ENCODE results near the gene CLIP1. TPM values are rescaled to one million over a fixed set of nuclear protein-coding genes. Genes with fewer than 3 reads are reported as not detected.
"Not testable (repeated sequence)": the region's sequence is repeated elsewhere in the genome, so short reads cannot be mapped to it uniquely, and the experiment has no call there.

CLIP1 gene
- total RNA-seq, 2 donors from 2014 or later = 72.4 to 81.1 TPM

- ATAC-seq (no peak), DNase-seq (no peak)
- peaks cover 13% of the 10 kb centered on the region for H3K36me3 Mint-ChIP-seq (ENCODE audit: low read depth)
- no peaks in the 10 kb centered on the region for H3K4me1 Mint-ChIP-seq
- no peak overlapping the region for H3K4me3 Mint-ChIP-seq
- H3K27ac Mint-ChIP-seq = no peak overlapping the region
- no peaks in the 10 kb centered on the region for H3K9me3 ChIP-seq (ENCODE audit: control insufficient read depth, low read length, poor library complexity, severe bottlenecking)
- H3K27me3 Mint-ChIP-seq = no peaks in the 10 kb centered on the region
Measured at GRCh38 chr12:122297494-122297893, 125.0 kb downstream of the CLIP1 start.

DNA sequence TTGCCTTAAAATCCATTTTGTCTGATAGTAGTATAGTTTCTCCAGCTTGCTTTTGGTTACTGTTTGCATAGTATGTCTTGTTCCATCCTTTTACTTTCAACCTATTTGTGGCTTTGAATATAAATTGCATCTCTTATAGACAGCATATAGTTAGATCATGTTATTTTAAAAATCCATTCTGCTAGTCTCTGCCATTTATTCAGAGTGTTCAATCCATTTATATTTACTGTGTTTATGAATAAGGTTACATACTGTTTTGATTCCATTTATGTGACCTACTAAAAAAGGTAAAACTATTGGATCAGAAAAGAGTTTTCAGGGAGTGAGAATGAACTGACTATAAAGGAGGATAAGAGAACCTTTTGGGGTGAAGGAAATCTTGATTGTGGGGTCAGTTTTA lies 126.6 kb downstream of the CLIP1 start:
- no peak overlapping the region for H3K4me3 Mint-ChIP-seq
- H3K27ac Mint-ChIP-seq = peak overlapping the region; percentile 59
- no peaks in the 10 kb centered on the region for H3K9me3 ChIP-seq (ENCODE audit: control insufficient read depth, low read length, poor library complexity, severe bottlenecking)
- H3K36me3 Mint-ChIP-seq (ENCODE audit: low read depth) = peaks cover 10% of the 10 kb centered on the region
- DNase-seq = no peak
- H3K4me1 Mint-ChIP-seq = no peaks in the 10 kb centered on the region
- no peaks in the 10 kb centered on the region for H3K27me3 Mint-ChIP-seq
- no peak for ATAC-seq

DNA sequence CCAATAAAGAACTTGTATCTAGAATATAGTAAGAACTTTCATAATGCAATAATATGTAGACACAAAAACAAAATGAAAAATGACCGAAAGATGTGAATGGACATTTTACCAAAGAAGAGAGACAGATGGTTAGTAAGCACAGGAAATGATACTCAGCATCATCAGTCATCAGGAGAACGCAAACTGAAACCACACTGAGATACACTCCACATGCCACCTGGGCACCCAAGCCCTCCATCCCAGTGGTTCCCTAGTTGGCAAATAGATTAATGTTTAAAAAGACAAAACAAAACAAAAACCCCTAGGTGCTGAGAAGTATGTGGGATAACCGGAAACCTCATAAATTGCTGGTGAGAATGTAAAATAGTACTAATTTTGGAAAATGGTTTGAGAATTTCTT lies 129.4 kb downstream of the CLIP1 start:
- peak overlapping the region; percentile 72 for H3K27ac Mint-ChIP-seq
- no peak overlapping the region for H3K4me3 Mint-ChIP-seq
- DNase-seq (no peak), ATAC-seq (no peak)
- no peaks in the 10 kb centered on the region for H3K9me3 ChIP-seq (ENCODE audit: control insufficient read depth, low read length, poor library complexity, severe bottlenecking)
- H3K27me3 Mint-ChIP-seq = no peaks in the 10 kb centered on the region
- H3K4me1 Mint-ChIP-seq = no peaks in the 10 kb centered on the region
- H3K36me3 Mint-ChIP-seq (ENCODE audit: low read depth) = peaks cover 8% of the 10 kb centered on the region

DNA sequence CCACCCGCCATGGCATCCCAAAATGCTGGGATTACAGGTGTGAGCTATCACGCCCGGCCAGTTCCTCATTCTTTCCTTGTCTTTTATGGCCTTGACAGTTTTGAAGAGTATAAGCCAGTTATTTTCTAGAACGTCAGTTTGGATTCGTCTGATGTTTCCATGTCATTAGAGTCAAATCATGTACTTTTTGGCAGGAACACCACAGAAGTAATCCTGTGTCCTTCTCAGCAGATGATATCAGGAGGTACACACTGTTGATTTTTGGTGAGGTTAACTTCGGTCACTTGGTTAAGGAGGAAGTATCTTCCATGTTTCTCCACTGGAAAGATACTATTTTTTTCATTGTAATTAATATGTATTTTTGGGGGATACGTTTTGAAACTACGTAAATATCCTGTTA lies 131.0 kb downstream of the CLIP1 start:
- H3K4me3 Mint-ChIP-seq = no peak overlapping the region
- H3K27me3 Mint-ChIP-seq = no peaks in the 10 kb centered on the region
- H3K36me3 Mint-ChIP-seq (ENCODE audit: low read depth) = peaks cover 6% of the 10 kb centered on the region
- DNase-seq (no peak), ATAC-seq (no peak)
- no peaks in the 10 kb centered on the region for H3K9me3 ChIP-seq (ENCODE audit: control insufficient read depth, low read length, poor library complexity, severe bottlenecking)
- H3K4me1 Mint-ChIP-seq = no peaks in the 10 kb centered on the region
- H3K27ac Mint-ChIP-seq = no peak overlapping the region

DNA sequence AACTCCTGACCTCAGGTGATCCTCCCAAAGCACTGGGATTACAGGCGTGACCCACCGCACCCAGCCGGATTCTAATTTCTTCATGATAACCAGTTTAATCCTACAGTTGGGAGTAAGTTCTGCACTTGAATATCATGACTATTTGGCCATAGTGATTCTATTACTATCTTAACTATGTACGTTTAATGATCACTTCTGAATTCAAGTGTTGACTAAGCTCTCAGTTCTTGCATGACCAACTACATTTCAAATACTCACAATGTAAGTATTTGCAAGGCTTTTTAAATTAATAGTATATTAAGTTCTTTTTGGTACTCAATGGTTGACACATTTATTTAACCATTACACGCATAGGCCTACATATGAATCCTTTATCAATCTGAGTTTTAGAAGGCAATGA lies 138.8 kb downstream of the CLIP1 start:
- Mint-ChIP-seq H3K4me3 (no peak overlapping the region), H3K36me3 (ENCODE audit: low read depth) (peaks cover 4% of the 10 kb centered on the region), H3K27me3 (no peaks in the 10 kb centered on the region), H3K4me1 (no peaks in the 10 kb centered on the region), H3K27ac (no peak overlapping the region)
- ATAC-seq (no peak), DNase-seq (no peak)
- no peaks in the 10 kb centered on the region for H3K9me3 ChIP-seq (ENCODE audit: control insufficient read depth, low read length, poor library complexity, severe bottlenecking)

DNA sequence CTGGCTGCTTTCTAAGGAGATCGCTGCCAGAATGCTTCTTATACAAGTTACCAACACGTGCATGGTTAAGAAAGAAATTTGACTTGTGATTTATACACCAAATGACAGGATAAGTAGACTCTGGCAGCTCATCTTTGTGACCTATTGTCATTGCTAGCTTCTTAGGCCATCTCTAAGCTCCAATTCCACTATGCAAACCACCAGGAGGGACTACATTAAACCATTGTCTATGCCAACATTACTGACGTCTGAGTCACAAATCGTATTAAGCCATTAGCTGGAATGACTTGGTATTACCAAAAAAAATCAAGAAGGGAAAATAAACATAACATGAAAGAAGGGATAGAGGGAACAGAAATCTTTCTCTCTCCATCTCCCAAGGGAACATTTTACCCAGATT lies 140.4 kb downstream of the CLIP1 start:
- ATAC-seq = no peak
- Mint-ChIP-seq H3K4me1 (no peaks in the 10 kb centered on the region), H3K4me3 (no peak overlapping the region), H3K27me3 (no peaks in the 10 kb centered on the region), H3K27ac (peak overlapping the region; percentile 54), H3K36me3 (ENCODE audit: low read depth) (peaks cover 4% of the 10 kb centered on the region)
- H3K9me3 ChIP-seq (ENCODE audit: control insufficient read depth, low read length, poor library complexity, severe bottlenecking) = no peaks in the 10 kb centered on the region
- no peak for DNase-seq

DNA sequence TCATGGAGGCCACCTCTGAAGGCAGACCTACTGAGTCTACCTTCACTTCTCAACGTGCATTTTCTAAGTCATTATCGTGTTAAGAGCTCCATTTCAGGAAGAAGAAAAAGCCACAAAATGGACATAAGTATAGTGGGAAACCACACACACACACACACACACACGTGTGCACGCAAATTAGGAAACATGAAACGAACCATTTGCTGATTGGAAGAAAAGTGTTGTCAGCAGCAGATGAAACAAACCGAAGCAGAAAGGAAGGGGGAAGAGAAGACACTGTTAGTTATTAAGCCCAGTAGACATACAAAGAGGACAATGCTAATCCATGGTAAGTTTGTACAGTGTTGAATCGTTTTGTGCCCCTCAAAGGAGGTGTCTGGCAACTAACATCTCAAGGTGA lies 146.2 kb downstream of the CLIP1 start:
- no peak overlapping the region for H3K27ac Mint-ChIP-seq
- peaks cover 2% of the 10 kb centered on the region for H3K4me1 Mint-ChIP-seq
- ATAC-seq (no peak), DNase-seq (no peak)
- H3K27me3 Mint-ChIP-seq = no peaks in the 10 kb centered on the region
- peaks cover 2% of the 10 kb centered on the region for H3K36me3 Mint-ChIP-seq (ENCODE audit: low read depth)
- H3K9me3 ChIP-seq (ENCODE audit: control insufficient read depth, low read length, poor library complexity, severe bottlenecking) = no peaks in the 10 kb centered on the region
- H3K4me3 Mint-ChIP-seq = no peak overlapping the region

- ATAC-seq = no peak
- DNase-seq = no peak
- H3K4me3 Mint-ChIP-seq = peak overlapping the region; percentile 64
- H3K36me3 Mint-ChIP-seq (ENCODE audit: low read depth) = peaks cover 2% of the 10 kb centered on the region
- H3K27ac Mint-ChIP-seq = peak overlapping the region; percentile 24
- peaks cover 2% of the 10 kb centered on the region for H3K4me1 Mint-ChIP-seq
- H3K9me3 ChIP-seq (ENCODE audit: control insufficient read depth, low read length, poor library complexity, severe bottlenecking) = no peaks in the 10 kb centered on the region
- no peaks in the 10 kb centered on the region for H3K27me3 Mint-ChIP-seq
Measured at GRCh38 chr12:122275459-122275858, 147.0 kb downstream of the CLIP1 start.

- peak; percentile 83 for ATAC-seq
- no peaks in the 10 kb centered on the region for H3K36me3 Mint-ChIP-seq (ENCODE audit: low read depth)
- H3K4me1 Mint-ChIP-seq = peaks cover 12% of the 10 kb centered on the region
- H3K27me3 Mint-ChIP-seq = no peaks in the 10 kb centered on the region
- peak within 1 kb of the TSS; percentile 97 for H3K27ac Mint-ChIP-seq
- peak; percentile 87 to 89 (median 88) for DNase-seq
- H3K4me3 Mint-ChIP-seq = peak within 1 kb of the TSS; percentile 95
- H3K9me3 ChIP-seq (ENCODE audit: control insufficient read depth, low read length, poor library complexity, severe bottlenecking) = no peaks in the 10 kb centered on the region
Measured at GRCh38 chr12:122266230-122266901, 156.1 kb downstream of the CLIP1 start, which contains the start of gene VPS33A. TSS of gene VPS33A (minus strand) at chr12:122266494. CDS start at chr12:122266408, 86 bp downstream.

- peak; percentile 51 for ATAC-seq
- Mint-ChIP-seq H3K4me1 (peaks cover 12% of the 10 kb centered on the region), H3K27me3 (no peaks in the 10 kb centered on the region), H3K4me3 (peak overlapping the region; percentile 95), H3K27ac (peak overlapping the region; percentile 97), H3K36me3 (ENCODE audit: low read depth) (no peaks in the 10 kb centered on the region)
- peak in 1 of 3 donors; percentile 33 for DNase-seq
- H3K9me3 ChIP-seq (ENCODE audit: control insufficient read depth, low read length, poor library complexity, severe bottlenecking) = no peaks in the 10 kb centered on the region
Measured at GRCh38 chr12:122265886-122266229, 156.6 kb downstream of the CLIP1 start.

- no peaks in the 10 kb centered on the region for H3K36me3 Mint-ChIP-seq (ENCODE audit: low read depth)
- no peaks in the 10 kb centered on the region for H3K27me3 Mint-ChIP-seq
- H3K9me3 ChIP-seq (ENCODE audit: control insufficient read depth, low read length, poor library complexity, severe bottlenecking) = no peaks in the 10 kb centered on the region
- H3K27ac Mint-ChIP-seq = peak overlapping the region; percentile 97
- peaks cover 12% of the 10 kb centered on the region for H3K4me1 Mint-ChIP-seq
- H3K4me3 Mint-ChIP-seq = peak overlapping the region; percentile 95
- ATAC-seq (peak; percentile 38), DNase-seq (no peak)
Measured at GRCh38 chr12:122265476-122265875, 157.0 kb downstream of the CLIP1 start.

DNA sequence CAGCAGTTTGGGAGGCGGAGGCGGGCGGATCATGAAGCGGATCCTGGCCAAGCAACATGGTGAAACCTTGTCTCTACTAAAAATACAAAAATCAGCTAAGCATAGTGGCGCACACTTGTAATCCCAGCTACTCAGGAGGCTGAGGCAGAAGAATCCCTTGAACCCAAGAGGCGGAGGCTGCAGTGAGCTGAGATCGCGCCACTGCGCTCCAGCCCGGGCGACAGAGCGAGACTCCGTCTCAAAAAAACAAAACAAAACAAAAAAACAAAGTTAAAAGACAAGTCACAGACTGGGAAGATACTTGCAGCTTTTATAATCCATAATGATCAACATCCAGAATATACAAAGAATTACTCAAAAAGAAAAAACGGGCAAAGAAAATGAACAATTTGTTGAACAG lies 161.7 kb downstream of the CLIP1 start:
- H3K4me3 Mint-ChIP-seq; H3K9me3 ChIP-seq (ENCODE audit: control insufficient read depth, low read length, poor library complexity, severe bottlenecking); ATAC-seq; DNase-seq; H3K27me3 Mint-ChIP-seq; H3K36me3 Mint-ChIP-seq (ENCODE audit: low read depth); H3K27ac Mint-ChIP-seq: not testable (repeated sequence)
- H3K4me1 Mint-ChIP-seq = peaks cover 15% of the 10 kb centered on the region

- not testable (repeated sequence) for DNase-seq; H3K36me3 Mint-ChIP-seq (ENCODE audit: low read depth); H3K9me3 ChIP-seq (ENCODE audit: control insufficient read depth, low read length, poor library complexity, severe bottlenecking); H3K27ac Mint-ChIP-seq; H3K27me3 Mint-ChIP-seq; ATAC-seq
- H3K4me1 Mint-ChIP-seq = peaks cover 13% of the 10 kb centered on the region
- peak overlapping the region; percentile 15 for H3K4me3 Mint-ChIP-seq
Measured at GRCh38 chr12:122258939-122259338, 163.5 kb downstream of the CLIP1 start.

GRCh38 chr12:122258462-122258861 lies 164.0 kb downstream of the CLIP1 start:
- not testable (repeated sequence) for H3K27ac Mint-ChIP-seq; H3K4me3 Mint-ChIP-seq; H3K36me3 Mint-ChIP-seq (ENCODE audit: low read depth); DNase-seq; ATAC-seq; H3K27me3 Mint-ChIP-seq; H3K9me3 ChIP-seq (ENCODE audit: control insufficient read depth, low read length, poor library complexity, severe bottlenecking)
- peaks cover 11% of the 10 kb centered on the region for H3K4me1 Mint-ChIP-seq
